ENCODE data around the gene PLAAT4.
"Not testable (repeated sequence)": the region's sequence is repeated elsewhere in the genome, so short reads cannot be mapped to it uniquely, and the experiment has no call there.

Gene PLAAT4

GRCh38 chr11:63547061-63547460 lies 10.5 kb downstream of the PLAAT4 start:
- DNase-seq = no peak

GRCh38 chr11:63548178-63548577 lies 11.6 kb downstream of the PLAAT4 start:
- DNase-seq = no peak

DNA sequence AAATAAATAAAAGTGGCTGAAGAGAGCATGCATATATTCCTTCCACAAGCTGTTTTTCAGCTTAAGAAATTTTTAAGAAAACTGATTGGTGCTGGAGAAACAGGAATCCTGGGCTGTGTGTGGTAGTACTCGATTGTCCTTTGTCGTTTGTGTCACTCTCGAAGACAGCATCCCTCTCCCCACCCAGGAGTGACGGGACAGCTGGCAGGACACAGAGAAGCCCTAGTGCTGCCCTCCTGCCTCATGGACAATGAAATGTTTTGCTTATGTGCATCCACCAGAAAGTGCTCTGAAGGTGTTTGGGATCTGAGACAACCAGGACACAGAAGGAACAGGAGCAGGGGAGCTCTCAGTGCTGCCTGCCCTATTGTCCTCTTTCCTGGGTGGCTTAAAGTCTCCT lies 12.8 kb downstream of the PLAAT4 start:
- DNase-seq = no peak

DNA sequence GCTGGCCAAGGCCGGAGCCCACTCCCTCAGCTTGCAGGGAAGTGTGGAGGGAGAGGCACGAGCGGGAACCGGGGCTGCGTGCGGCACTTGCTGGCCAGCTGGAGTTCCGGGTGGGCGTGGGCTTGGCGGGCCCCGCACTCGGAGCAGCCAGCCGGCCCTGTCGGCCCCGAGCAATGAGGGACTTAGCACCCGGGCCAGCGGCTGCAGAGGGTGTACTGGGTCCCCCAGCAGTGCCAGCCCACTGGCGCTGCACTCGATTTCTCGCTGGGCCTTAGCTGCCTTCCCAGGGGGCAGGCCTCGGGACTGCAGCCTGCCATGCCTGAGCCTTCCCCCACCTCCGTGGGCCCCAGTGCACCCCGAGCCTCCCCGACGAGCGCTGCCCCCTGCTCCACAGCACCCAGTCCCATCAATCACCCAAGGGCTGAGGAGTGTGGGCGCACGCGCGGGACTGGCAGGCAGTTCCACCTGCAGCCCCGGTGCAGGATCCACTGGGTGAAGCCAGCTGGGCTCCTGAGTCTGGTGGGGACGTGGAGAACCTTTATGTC lies 13.6 kb downstream of the PLAAT4 start:
- not testable (repeated sequence) for DNase-seq

DNA sequence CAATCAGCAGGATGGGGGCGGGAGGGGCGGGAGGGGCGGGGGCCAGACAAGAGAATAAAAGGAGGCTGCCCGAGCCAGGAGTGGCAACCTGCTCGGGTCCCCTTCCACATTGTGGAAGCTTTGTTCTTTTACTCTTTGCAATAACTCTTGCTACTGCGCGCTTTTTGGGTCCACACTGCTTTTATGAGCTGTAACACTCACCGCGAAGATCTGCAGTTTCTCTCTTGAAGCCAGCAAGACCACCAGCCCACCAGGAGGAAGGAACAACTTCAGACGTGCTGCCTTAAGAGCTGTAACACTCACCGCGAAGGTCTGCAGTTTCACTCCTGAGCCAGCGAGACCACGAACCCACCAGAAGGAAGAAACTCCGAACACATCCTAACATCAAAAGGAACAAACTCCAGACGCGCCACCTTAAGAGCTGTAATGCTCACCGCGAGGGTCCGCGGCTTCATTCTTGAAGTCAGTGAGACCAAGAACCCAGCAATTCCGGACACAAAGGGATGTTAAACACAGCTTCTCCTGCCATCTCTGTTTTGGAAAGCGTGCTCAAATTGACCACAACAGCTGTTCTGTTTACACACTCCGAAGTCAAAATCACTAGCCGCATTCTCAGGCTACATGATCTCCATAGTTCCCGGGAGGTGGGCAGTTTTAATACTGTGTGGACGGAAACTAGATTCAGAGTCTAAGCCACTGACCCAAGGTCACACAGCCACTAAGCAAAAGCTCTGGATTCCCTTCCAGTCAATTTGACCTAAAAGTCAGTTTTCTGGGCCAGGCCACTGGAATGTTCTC lies 14.7 kb downstream of the PLAAT4 start:
- DNase-seq = peak; percentile 55 to 65

GRCh38 chr11:63551889-63552266 lies 15.3 kb downstream of the PLAAT4 start:
- peak in 1 of 2 donors; percentile 53 for DNase-seq

DNA sequence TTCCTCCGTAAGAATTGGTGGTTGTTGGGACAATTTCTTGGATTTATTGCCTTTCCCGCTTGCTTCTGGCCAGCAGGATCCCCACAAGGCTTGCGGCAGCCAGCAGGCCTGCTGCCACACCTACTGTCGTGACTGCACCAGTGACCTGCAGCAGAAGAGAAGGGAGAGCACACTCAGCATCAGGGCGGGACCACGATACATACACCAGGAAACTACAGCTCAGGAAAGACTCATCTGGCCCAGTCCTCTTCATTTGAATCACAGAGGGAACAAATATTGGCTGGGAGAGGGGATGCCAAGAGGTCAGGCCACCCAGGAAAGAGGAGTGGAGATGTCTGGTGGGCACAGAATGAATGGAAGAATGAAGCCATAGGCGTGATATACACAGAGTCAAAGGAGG lies 16.3 kb downstream of the PLAAT4 start:
- no peak for DNase-seq

GRCh38 chr11:63553759-63554158 lies 17.2 kb downstream of the PLAAT4 start:
- peak; percentile 74 to 83 for DNase-seq

DNA sequence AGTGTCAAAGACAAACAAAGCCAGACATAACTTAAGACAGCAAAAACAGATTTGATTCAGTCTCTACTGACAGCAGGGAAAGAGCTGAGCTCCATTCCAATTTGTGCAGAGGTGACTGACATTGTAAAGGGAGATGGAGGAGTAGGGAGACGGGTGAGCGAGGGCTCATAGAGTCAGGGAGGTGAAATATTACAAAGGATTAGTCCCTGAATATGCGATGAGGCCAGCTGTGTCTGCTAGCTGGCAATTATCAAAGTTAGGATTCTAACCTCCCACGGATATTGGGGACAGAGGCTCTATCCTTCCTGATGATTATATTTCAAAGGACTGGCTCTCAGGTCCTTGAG lies 18.2 kb downstream of the PLAAT4 start:
- no peak for DNase-seq

DNA sequence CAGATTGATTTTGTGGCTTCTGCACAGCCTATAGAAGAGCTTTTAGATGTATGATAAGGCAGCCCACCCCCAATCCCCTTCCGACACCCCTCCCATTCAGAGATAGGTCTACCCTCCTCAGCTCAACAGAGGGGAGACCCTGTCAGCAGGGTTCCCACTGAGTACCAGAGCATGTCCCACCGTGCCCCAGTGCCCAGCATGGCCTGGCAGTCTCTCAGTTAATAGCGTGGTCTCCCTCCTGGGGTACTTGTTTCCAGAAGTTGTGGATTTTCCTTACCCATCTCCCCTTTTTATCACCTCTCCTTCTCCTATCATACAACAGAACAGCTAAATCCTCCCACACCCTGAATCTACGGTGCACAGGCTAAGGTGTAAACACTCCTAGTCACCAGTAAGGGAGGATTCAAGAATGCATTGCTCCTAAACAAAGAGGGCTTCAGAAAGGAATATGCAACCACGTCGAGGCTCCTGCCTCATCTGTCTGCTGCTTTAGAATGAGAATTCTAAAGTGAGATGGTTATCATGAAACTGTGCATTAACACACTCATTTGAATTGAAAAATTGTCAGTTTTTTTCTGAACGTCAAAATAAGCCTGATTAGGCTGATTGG lies 19.9 kb downstream of the PLAAT4 start:
- DNase-seq = no peak

- DNase-seq = no peak
Observed at GRCh38 chr11:63557570-63557969, 21.0 kb downstream of the PLAAT4 start.

DNA sequence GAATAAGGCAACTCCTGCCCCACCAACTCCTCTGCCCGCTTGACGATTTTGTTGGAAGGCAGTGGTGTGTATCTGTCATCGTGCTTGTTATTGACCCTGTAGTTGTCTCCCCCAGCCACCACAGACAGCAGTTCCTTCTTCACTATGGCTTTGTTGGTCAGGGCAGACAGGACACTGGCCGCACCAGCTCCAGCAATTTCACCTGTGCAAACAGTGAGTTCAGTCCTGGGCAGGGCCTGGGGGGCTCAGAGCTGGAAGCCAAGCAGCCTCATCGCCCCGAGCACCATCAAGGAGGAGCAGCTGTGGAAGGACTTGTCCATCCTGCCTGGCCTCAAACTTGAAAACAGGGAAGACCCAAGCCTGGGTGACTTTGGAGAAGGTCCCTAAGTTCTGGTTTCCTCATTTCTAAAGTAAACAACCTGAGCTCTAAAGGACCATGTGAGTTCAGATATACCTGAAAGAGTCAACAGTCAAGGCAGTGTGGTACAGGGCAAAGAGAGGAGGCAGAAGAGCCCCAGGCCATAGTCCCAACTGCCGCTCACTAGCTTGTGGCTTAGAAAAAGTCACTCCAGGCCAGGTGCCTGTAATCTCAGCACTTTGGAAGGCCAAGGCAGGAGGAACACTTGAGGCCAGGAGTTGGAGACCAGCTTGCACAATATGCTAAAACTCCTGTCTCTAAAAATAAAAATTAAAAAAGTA lies 22.0 kb downstream of the PLAAT4 start:
- DNase-seq = no peak

- DNase-seq = peak in 1 of 2 donors; percentile 49
Observed at GRCh38 chr11:63560506-63561180, 24.0 kb downstream of the PLAAT4 start.

- no peak for DNase-seq
Observed at GRCh38 chr11:63563201-63564055, 26.8 kb downstream of the PLAAT4 start, which contains the start of gene PLAAT2. Gene PLAAT2, minus strand, starts transcription at chr11:63563379. Its CDS starts 55 bp downstream, at chr11:63563324.

- peak in 1 of 2 donors; percentile 56 for DNase-seq
Observed at GRCh38 chr11:63564056-63564774, 27.6 kb downstream of the PLAAT4 start.

DNA sequence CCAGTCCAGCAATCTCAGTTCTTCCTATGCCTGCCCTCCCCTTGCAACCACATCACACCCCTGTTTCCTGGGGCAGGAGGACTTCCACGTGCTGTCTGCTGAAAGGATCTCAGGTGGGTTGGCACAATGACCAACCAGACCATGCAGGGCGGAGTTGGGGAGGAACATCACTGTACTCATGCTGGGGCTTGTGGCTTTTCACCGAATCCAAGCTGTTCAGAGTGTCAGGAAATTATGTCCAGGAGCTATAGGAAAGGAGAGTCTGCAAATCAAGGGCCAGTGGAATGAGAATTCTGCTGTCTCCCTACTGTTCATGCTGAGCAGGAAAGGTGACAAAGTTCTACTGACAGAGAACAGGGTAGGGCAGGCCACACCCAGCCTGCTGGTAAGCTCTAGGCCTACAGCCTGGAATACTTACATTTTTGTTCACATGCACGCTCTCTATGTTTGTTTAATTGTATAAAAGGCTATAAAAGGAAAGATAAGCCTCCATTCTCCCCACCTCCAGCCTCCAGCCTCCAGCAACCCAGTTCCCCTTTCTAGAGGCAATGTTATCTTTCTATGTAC lies 28.3 kb downstream of the PLAAT4 start:
- no peak for DNase-seq

DNA sequence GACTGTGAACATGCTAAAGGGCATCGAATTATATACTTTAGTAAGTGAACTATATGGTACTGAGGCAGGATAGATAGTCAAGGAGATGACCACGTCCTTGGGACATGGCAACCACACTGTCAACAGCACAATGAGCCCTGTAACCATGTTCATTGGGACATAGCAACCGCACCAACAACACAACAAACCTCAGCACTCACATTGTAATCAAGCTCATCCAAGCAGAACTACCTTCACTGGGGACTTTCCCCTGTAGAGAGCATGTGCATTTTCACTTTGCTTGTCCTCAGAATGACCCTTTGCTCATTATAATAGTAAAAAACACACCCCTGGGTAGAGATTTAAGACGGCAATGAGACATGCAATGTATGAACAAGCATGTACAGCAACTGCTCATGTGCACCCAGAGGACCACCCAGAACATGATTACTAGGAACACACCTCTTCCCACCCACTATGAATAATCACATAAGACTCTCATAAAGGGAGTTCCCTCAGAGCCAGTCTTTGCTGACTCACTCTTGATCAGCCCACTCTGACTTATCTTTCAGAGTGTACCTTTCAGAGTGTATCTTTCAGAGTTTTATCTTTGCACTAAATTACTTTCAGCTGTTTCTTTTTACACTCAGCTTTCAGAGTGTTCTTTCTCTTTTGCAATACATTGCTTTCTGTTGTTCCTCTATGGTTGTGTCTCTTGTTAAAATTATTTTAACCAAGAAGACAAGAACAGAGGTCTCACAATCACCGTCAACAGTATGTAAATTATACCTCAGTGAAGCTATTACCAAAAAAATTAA lies 30.6 kb downstream of the PLAAT4 start:
- DNase-seq = peak; percentile 91

DNA sequence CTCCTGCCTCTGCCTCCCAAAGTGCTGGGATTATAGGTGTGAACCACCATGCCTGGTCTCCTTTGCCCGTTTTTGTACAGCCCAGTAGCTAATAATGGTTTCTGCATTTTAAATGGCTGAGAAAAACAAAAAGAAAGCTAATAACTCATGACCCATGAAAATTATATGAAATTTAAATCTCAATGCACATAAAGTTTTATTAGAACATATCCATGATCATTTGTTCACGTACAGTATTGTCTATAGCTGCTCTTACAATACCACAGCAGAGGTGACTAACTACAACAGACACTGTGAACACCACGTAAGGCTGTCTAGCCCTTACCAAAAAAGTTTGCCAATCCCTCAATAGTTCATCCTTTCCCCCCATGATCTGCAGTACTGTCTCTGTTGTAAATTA lies 33.0 kb downstream of the PLAAT4 start:
- DNase-seq = no peak

GRCh38 chr11:63572026-63572688 lies 35.5 kb downstream of the PLAAT4 start:
- no peak for DNase-seq

All from CD4-positive, alpha-beta T cell treated with Interferon alpha-2 for 1 hour (primary cell).